C1 segment of cervical spinal cord (tissue), 14 donors: ENCODE results near the gene HSD17B1.
A peak's percentile ranks its signal among the peaks of the same experiment; 100 is the strongest.
"Not testable (repeated sequence)": the region's sequence is repeated elsewhere in the genome, so short reads cannot be mapped to it uniquely, and the experiment has no call there.

Source experiments
- DNase-seq, 14 donors: peaks; one replicate each; lab custom pipeline; 2025; lab: John Stamatoyannopoulos, UW

Gene HSD17B1

GRCh38 chr17:42547698-42548069 is 5.0 kb upstream of the HSD17B1 start:
- no peak for DNase-seq

- peak in 1 of 14 donors; percentile 48 for DNase-seq
Observed at GRCh38 chr17:42548070-42548837, 4.5 kb upstream of the HSD17B1 start.

- no peak for DNase-seq
Observed at GRCh38 chr17:42548993-42549755, 3.5 kb upstream of the HSD17B1 start.

GRCh38 chr17:42553161-42553818 is 567 bp downstream of the HSD17B1 start:
- no peak for DNase-seq

- DNase-seq: no peak
Observed at GRCh38 chr17:42553866-42554249, 1.1 kb downstream of the HSD17B1 start.

GRCh38 chr17:42554250-42555121 is 1.8 kb downstream of the HSD17B1 start:
- peak; percentile 11 to 86 (median 70) for DNase-seq

GRCh38 chr17:42555122-42555622 is 2.4 kb downstream of the HSD17B1 start:
- DNase-seq: no peak

GRCh38 chr17:42555961-42556617 is 3.4 kb downstream of the HSD17B1 start:
- not testable (repeated sequence) for DNase-seq

- DNase-seq: no peak
Observed at GRCh38 chr17:42559075-42559474, 6.4 kb downstream of the HSD17B1 start.

GRCh38 chr17:42560246-42560645 is 7.5 kb downstream of the HSD17B1 start:
- no peak for DNase-seq

- DNase-seq: peak; percentile 23 to 93 (median 90)
Observed at GRCh38 chr17:42561897-42562387, 9.2 kb downstream of the HSD17B1 start, which contains the start of gene COASY. TSS of gene COASY (plus strand) at chr17:42562148. CDS start at chr17:42562623, 475 bp downstream.

- peak in 1 of 14 donors; percentile 26 for DNase-seq
Observed at GRCh38 chr17:42562388-42563142, 9.8 kb downstream of the HSD17B1 start.

GRCh38 chr17:42563143-42563509 is 10.4 kb downstream of the HSD17B1 start:
- DNase-seq: no peak

- DNase-seq: no peak
Observed at GRCh38 chr17:42563543-42563942, 10.8 kb downstream of the HSD17B1 start.

- DNase-seq: no peak
Observed at GRCh38 chr17:42563950-42564349, 11.2 kb downstream of the HSD17B1 start.

GRCh38 chr17:42564815-42565522 is 12.2 kb downstream of the HSD17B1 start:
- DNase-seq: no peak

GRCh38 chr17:42565523-42566214 is 12.9 kb downstream of the HSD17B1 start:
- no peak for DNase-seq

- DNase-seq: no peak
Observed at GRCh38 chr17:42566215-42566882, 13.6 kb downstream of the HSD17B1 start.
